Neural cell (in vitro differentiated cells): ENCODE measurements around the gene TMC1.
"Not testable (repeated sequence)": the region's sequence is repeated elsewhere in the genome, so short reads cannot be mapped to it uniquely, and the experiment has no call there.

Experiments used
- CTCF ChIP-seq: fragments of 450-650 bp; IDR thresholded peaks from 2 replicates; pipeline ENCODE4 v1.5.1; 2014; ENCODE audit warnings: antibody characterized with exemption, mild to moderate bottlenecking, moderate library complexity; ENCODE audit not compliant: poor library complexity, severe bottlenecking
- EZH2 ChIP-seq: fragments of 200-600, 300-800 bp; shearing (Covaris generic), sonication (generic); IDR thresholded peaks from 2 replicates; pipeline ENCODE4 v1.6.1; 2014; ENCODE audit warnings: antibody characterized with exemption, low read length, borderline replicate concordance, mild to moderate bottlenecking; ENCODE audit not compliant: insufficient read depth, poor library complexity, severe bottlenecking
- MXI1 ChIP-seq: fragments of 450-650 bp; conservative IDR thresholded peaks from 2 replicates; pipeline ENCODE4 v1.6.1; 2014; ENCODE audit warnings: antibody characterized with exemption, mild to moderate bottlenecking; ENCODE audit not compliant: poor library complexity, severe bottlenecking
- POLR2AphosphoS5 ChIP-seq: IDR thresholded peaks from 2 replicates; pipeline ENCODE4 v1.6.1; 2012
- RAD21 ChIP-seq: fragments of 450-650 bp; conservative IDR thresholded peaks from 2 replicates; pipeline ENCODE4 v1.6.1; 2014; ENCODE audit warnings: antibody characterized with exemption, mild to moderate bottlenecking, moderate library complexity
- TAF1 ChIP-seq: IDR thresholded peaks from 2 replicates; pipeline ENCODE4 v1.6.1; 2012; ENCODE audit warnings: low read depth

GRCh38 chr9:72862788-72863187 is 341.4 kb downstream of the TMC1 start:
- not testable (repeated sequence) for TF ChIP-seq CTCF, POLR2AphosphoS5, EZH2, TAF1, MXI1, RAD21
